DND-41 (cell line): ENCODE measurements around the gene MICB.

ENCODE experiments used
- CTCF ChIP-seq: IDR thresholded peaks from 2 replicates; pipeline ENCODE4 v1.5.1; 2012; ENCODE audit warnings: borderline replicate concordance, low read length, moderate library complexity, mild to moderate bottlenecking; ENCODE audit not compliant: poor library complexity, severe bottlenecking; ENCODE audit errors: extremely low read depth
- EZH2 ChIP-seq: IDR thresholded peaks from 3 replicates; pipeline ENCODE4 v1.6.1; 2012; ENCODE audit warnings: borderline replicate concordance, low read depth, mild to moderate bottlenecking, moderate library complexity, low read length, inconsistent platforms; ENCODE audit not compliant: severe bottlenecking

DNA sequence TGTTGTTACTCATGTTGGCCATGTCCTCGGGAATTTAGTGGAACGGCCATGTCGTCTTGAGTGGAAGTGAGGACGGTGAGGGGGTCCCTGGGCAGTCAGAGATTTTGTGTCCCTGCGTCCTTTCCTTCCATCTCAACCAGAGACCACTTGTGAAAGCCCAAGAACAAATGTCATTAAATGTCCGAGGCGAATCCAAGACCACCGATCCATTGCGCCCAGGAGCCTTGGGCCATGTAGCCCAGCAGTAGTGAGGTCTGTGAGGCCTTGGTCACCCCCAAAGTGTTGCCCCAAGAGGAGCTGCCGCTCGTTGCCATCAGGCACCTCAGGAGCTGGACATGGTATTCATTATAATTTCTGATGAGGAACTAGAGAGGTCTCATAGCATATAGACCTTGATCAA lies 17.4 kb upstream of the MICB start:
- no peak for TF ChIP-seq CTCF
- no peak for TF ChIP-seq EZH2
